RWPE1 (cell line): ENCODE measurements around the gene CSNK1A1.
"Not testable (repeated sequence)": the region's sequence is repeated elsewhere in the genome, so short reads cannot be mapped to it uniquely, and the experiment has no call there.

ENCODE experiments used
- CTCF ChIA-PET: fragments of 350-600 bp; sonication (Branson Sonifier 250); formaldehyde crosslinking; extraction: SDS; loops from one replicate; lab custom pipeline; 2021; lab: Yijun Ruan, JAX
- POLR2A ChIA-PET: fragments of 400-600 bp; formaldehyde crosslinking; extraction: SDS; loops from one replicate; lab custom pipeline; 2020; ENCODE audit warnings: antibody characterized with exemption; ENCODE audit not compliant: low non-redundant PET; lab: Yijun Ruan, JAX
- DNase-seq: peaks from one replicate; pipeline ENCODE4 v3.0.0; 2012; ENCODE audit warnings: low spot score
- H3K27ac ChIP-seq: fragments of 450-650 bp; 2 replicates; pipeline ENCODE4 v1.5.1; 2017
- TF ChIP-seq, protein P1 (sequence below): fragments of 450-650 bp; conservative IDR thresholded peaks from 2 replicates; pipeline ENCODE4 v1.5.1; 2017; ENCODE audit warnings: low read depth, mild to moderate bottlenecking

CSNK1A1 gene

DNA sequence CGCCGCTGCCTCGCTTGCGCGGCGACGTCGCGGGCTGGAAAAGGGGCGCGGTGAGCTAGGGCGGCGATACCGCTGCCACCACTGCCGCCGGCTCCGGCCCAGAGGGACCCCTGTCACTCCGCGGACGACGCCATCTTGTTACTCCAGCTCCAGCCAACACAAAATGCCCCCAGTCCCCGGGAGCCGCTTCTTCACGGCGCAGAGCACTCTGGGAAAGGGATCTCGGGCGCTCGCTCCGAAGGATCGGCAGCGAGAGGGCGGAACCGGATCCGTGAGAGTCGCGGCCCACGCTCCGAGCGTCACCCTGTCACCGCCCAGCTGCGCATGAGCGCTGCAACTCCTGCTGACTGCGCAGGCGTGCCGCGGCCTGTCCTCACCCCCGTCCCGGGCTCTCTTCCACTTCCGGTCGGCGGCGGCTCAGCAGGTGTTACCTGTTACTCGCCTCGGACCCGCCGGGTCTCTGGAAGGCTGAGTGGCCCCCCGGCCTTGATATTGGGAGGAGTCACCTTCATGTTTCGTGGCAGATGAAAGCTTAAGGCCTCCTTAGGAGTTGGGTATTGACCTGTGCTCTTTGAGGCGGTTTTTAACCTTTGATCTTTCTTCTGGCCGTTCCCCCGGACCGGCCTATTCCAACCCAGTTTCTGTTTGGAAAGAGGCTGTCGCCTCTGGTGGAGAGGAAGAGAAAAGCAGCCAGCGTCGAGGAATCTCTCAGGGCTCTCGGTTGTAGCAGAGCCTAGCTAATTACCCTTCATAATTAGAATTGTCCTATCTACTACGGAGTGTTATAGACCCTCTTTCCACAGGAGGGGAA, at the start of gene CSNK1A1:
Gene CSNK1A1, minus strand, starts transcription at position 213 of the 811 bp plus-strand sequence. CDS start 475 bp downstream, outside the sequence.
- POLR2A ChIA-PET, result interaction anchor here (0.6 to 1.6 kb wide), 3 partner anchors 8 to 720 kb away, joined by 3 to 6 read pairs (median 3); no protein-coding TSS in a partner anchor
- TF ChIP-seq, protein P1, sequence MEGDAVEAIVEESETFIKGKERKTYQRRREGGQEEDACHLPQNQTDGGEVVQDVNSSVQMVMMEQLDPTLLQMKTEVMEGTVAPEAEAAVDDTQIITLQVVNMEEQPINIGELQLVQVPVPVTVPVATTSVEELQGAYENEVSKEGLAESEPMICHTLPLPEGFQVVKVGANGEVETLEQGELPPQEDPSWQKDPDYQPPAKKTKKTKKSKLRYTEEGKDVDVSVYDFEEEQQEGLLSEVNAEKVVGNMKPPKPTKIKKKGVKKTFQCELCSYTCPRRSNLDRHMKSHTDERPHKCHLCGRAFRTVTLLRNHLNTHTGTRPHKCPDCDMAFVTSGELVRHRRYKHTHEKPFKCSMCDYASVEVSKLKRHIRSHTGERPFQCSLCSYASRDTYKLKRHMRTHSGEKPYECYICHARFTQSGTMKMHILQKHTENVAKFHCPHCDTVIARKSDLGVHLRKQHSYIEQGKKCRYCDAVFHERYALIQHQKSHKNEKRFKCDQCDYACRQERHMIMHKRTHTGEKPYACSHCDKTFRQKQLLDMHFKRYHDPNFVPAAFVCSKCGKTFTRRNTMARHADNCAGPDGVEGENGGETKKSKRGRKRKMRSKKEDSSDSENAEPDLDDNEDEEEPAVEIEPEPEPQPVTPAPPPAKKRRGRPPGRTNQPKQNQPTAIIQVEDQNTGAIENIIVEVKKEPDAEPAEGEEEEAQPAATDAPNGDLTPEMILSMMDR, result peak; percentile 96
- H3K27ac ChIP-seq, result peak within 1 kb of the TSS; percentile 95
- peak; percentile 100 for DNase-seq
- CTCF ChIA-PET, result interaction anchor here (0.6 to 2.0 kb wide), 17 partner anchors 8 to 199 kb away, joined by 3 to 10 read pairs (median 4); no protein-coding TSS in a partner anchor

DNA sequence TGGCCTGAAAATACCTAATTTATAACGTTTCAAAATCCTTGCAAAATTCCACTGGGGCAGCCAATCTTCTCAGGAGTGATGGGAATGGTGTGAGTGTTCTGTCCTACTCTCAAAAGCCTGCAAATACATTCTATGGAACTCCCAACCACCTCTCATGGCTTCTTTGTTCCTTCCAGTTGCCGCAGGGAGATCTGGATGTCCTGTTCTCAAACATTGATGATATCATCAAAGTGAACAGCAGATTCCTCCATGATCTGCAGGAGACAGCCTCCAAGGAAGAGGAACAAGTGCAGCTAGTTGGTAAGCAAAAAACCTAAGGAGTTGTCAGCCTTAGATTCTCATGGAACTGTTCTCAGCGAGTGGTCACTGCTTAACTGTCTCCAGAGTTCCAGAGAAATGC, 49.7 kb upstream of the CSNK1A1 start:
- TF ChIP-seq, protein P1, result no peak
- no peak overlapping the region for H3K27ac ChIP-seq
- DNase-seq, result no peak
- ChIA-PET CTCF (no interaction called here), POLR2A (no interaction called here)

- ChIA-PET CTCF (interaction anchor here (0.6 to 0.9 kb wide), 2 partner anchors 19 to 104 kb away, joined by 3 to 4 read pairs; no protein-coding TSS in a partner anchor), POLR2A (no interaction called here)
- no peak for DNase-seq
- TF ChIP-seq, protein P1, result no peak
- no peak overlapping the region; the same call in 1 of the 2 replicates for H3K27ac ChIP-seq
Measured at GRCh38 chr5:149599375-149599774, 48.1 kb upstream of the CSNK1A1 start.

DNA sequence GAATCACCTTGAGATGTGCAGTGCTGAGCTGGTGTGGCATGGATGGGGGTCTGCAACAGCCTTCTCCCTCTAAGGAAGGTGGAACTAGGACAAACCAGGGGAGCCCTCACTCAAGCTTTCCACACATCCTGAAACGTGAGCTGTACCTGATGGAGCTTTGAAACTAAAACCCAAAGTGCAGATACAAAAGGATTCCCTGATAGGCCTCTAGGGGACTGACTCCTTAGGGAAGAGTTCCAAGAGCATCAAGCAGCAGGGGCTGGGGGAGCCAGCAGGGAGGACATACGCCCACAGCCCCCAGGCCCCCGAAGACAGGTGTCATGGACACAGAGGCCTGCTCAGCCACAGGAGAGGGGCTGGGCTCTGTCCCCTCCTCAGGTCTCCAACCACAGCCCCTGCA, 47.7 kb upstream of the CSNK1A1 start:
- CTCF ChIA-PET, result interaction anchor here (0.6 to 1.1 kb wide), 5 partner anchors 17 to 341 kb away, joined by 3 to 5 read pairs (median 4); no protein-coding TSS in a partner anchor
- DNase-seq, result no peak
- H3K27ac ChIP-seq, result no peak overlapping the region; the same call in 1 of the 2 replicates
- POLR2A ChIA-PET, result no interaction called here
- TF ChIP-seq, protein P1, result no peak

DNA sequence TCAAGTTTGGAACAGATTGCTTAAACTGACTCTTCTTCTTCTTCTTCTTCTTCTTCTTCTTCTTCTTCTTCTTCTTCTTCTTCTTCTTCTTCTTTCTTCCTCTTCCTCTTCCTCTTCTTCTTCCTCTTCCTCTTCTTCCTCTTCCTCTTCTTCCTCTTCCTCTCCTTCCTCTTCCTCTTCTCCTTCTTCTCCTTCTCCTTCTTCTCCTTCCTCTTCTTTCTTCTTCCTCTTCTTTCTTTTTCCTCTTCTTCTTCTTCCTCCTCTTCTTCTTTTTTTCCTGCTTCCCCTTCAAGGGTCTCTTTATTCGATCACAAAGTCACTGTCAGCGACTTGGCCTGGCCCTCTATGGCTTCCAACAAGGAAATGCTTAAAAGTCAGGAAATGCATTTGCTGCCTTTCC, 47.0 kb upstream of the CSNK1A1 start:
- POLR2A ChIA-PET, H3K27ac ChIP-seq, DNase-seq: not testable (repeated sequence)
- CTCF ChIA-PET, result interaction anchor here (0.6 to 1.1 kb wide), 5 partner anchors 16 to 532 kb away, joined by 3 to 5 read pairs (median 3); no protein-coding TSS in a partner anchor

- POLR2A ChIA-PET, result interaction anchor here (0.7 kb wide), 1 partner anchor 8 kb away, joined by 4 read pairs; no protein-coding TSS in a partner anchor
- H3K27ac ChIP-seq, result peak overlapping the region; percentile 66
- TF ChIP-seq, protein P1, result no peak
- CTCF ChIA-PET, result interaction anchor here (0.6 to 0.7 kb wide), 2 partner anchors 14 to 245 kb away, joined by 3 read pairs; no protein-coding TSS in a partner anchor
- no peak for DNase-seq
Measured at GRCh38 chr5:149597618-149598017, 46.4 kb upstream of the CSNK1A1 start.
